GM23338 (cell line): ENCODE measurements around the gene NFX1.

Source experiments
- EZH2 ChIP-seq: fragments of 200-600 bp; sonication (generic); IDR thresholded peaks from one replicate; pipeline ENCODE4 v1.8.0; 2017; ENCODE audit warnings: antibody characterized with exemption, mild to moderate bottlenecking, low read depth; ENCODE audit not compliant: unreplicated experiment
- NANOG ChIP-seq: IDR thresholded peaks from 2 replicates; pipeline ENCODE4 v1.6.1; 2016; ENCODE audit warnings: antibody characterized with exemption, borderline replicate concordance
- POLR2AphosphoS5 ChIP-seq: IDR thresholded peaks from 2 replicates; pipeline ENCODE4 v1.6.1; 2016; ENCODE audit warnings: antibody characterized with exemption, low read depth
- TF ChIP-seq, protein P1 (sequence below), 2 experiments: fragments of 200-600 bp in 1 of 2; sonication (generic) in 1 of 2; conservative IDR thresholded peaks; 2 replicates each; pipeline versions ENCODE4 v1.5.1 to v1.6.1; 2016 to 2017; ENCODE audit warnings: antibody characterized with exemption in 2 of 2, low read depth in 2 of 2, mild to moderate bottlenecking in 2 of 2, moderate library complexity in 1 of 2

DNA sequence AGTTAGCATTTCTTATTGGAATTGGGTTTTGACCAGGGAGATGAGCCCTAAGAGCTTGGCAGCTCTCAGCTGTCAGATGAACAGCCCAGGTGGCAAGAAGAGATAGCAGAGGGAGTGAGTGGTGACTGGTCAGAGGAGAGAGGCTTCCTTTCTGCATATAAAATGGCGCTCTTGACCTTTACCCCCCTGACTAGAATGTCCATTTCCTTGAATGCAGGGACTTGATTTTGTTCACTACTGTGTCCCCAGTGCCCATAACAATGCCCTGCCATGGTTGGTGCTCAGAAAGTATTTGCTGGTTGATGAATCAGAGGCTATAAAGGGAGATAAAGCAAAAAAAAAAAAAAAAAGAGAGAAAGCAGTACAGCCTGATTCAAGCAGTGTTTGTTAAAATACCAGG, 18.3 kb upstream of the NFX1 start:
- TF ChIP-seq, protein P1, sequence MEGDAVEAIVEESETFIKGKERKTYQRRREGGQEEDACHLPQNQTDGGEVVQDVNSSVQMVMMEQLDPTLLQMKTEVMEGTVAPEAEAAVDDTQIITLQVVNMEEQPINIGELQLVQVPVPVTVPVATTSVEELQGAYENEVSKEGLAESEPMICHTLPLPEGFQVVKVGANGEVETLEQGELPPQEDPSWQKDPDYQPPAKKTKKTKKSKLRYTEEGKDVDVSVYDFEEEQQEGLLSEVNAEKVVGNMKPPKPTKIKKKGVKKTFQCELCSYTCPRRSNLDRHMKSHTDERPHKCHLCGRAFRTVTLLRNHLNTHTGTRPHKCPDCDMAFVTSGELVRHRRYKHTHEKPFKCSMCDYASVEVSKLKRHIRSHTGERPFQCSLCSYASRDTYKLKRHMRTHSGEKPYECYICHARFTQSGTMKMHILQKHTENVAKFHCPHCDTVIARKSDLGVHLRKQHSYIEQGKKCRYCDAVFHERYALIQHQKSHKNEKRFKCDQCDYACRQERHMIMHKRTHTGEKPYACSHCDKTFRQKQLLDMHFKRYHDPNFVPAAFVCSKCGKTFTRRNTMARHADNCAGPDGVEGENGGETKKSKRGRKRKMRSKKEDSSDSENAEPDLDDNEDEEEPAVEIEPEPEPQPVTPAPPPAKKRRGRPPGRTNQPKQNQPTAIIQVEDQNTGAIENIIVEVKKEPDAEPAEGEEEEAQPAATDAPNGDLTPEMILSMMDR (conservative IDR thresholded peaks at IDR 0.05; ENCODE audit: low read depth in 2 of 2), result no peak
- no peak for TF ChIP-seq EZH2
- TF ChIP-seq POLR2AphosphoS5, result no peak
- TF ChIP-seq NANOG, result no peak
